K562 (cell line): ENCODE data around the gene RNFT2. TPM values are rescaled to one million over a fixed set of nuclear protein-coding genes. Genes with fewer than 3 reads are reported as not detected.
"Not testable (repeated sequence)": the region's sequence is repeated elsewhere in the genome, so short reads cannot be mapped to it uniquely, and the experiment has no call there.

Source experiments
- ATAC-seq: fragments of 200-7000 bp; cut with Tn5 transposase; 3 replicates; pipeline ENCODE4 v1.9.1; 2020; ENCODE audit warnings: moderate library complexity
- BruUV-seq: library from RNA; stranded (reverse); fragments of 400-500 nt; replicated peaks from 2 replicates; lab custom pipeline; 2021; lab: Mats Ljungman, UMichigan
- CTCF ChIA-PET: fragments of 300-600 bp; formaldehyde crosslinking; extraction: SDS; loops from one replicate; lab custom pipeline; 2021; ENCODE audit warnings: low intra/inter-chr PET ratio; lab: Yijun Ruan, JAX
- POLR2A ChIA-PET: fragments of 300-600, 350-650 bp; sonication (Branson Sonifier 250); formaldehyde crosslinking; extraction: SDS; loops from one replicate; lab custom pipeline; 2021; ENCODE audit warnings: antibody characterized with exemption, inconsistent platforms; lab: Yijun Ruan, JAX
- DNase-seq, 4 experiments: peaks; one replicate each; pipeline versions ENCODE4 v3.0.0 to v3.0.0-alpha.2; 2011 to 2018; ENCODE audit warnings: low spot score in 3 of 4, mixed read lengths in 3 of 4; ENCODE audit errors: extremely low read depth in 1 of 4
- FAIRE-seq: peaks from 2 replicates; lab custom pipeline; 2011; peaks lifted over from hg19 to GRCh38; lab: Jason Lieb, UNC
- H2AFZ ChIP-seq: 2 replicates; pipeline ENCODE4 v1.6.0; 2011; ENCODE audit warnings: low read depth, low read length, control low read depth, inconsistent platforms
- H3K27ac ChIP-seq: fragments of 200-600 bp; 3 replicates; pipeline ENCODE4 v1.8.0; 2011; ENCODE audit warnings: low read depth, mild to moderate bottlenecking, control low read depth, inconsistent platforms, low read length, moderate library complexity, mixed read lengths; ENCODE audit errors: extremely low read depth
- H3K27me3 ChIP-seq, 2 experiments: fragments of 300-600 bp in 1 of 2; 2 replicates in 1 of 2; 3 replicates in 1 of 2; pipeline versions ENCODE4 v1.6.0 to v1.8.0; 2011; ENCODE audit warnings: inconsistent platforms in 2 of 2, low read length in 2 of 2, mild to moderate bottlenecking in 1 of 2, mixed read lengths in 1 of 2, moderate library complexity in 1 of 2; ENCODE audit not compliant: control insufficient read depth in 2 of 2, insufficient read depth in 2 of 2
- H3K36me3 ChIP-seq: fragments of 300-600 bp; 3 replicates; pipeline ENCODE4 v1.8.0; 2011; ENCODE audit warnings: mild to moderate bottlenecking, low read length, inconsistent platforms; ENCODE audit not compliant: control insufficient read depth, insufficient read depth
- H3K4me1 ChIP-seq, 2 experiments: fragments of 200-600 bp in 1 of 2; replicated peaks in 1 of 2; 2 replicates in 1 of 2; 3 replicates in 1 of 2; pipeline versions ENCODE4 v1.5.1 to v1.8.0; 2011; ENCODE audit warnings: inconsistent platforms in 2 of 2, low read length in 2 of 2, mild to moderate bottlenecking in 1 of 2, mixed read lengths in 1 of 2, moderate library complexity in 1 of 2; ENCODE audit not compliant: control insufficient read depth in 2 of 2, insufficient read depth in 2 of 2
- H3K4me2 ChIP-seq: 2 replicates; pipeline ENCODE4 v1.6.1; 2011; ENCODE audit warnings: low read length, control low read depth, inconsistent platforms, mixed read lengths; ENCODE audit not compliant: insufficient read depth
- H3K4me3 ChIP-seq: fragments of 200-600 bp; sonication (generic), shearing (Covaris generic); 2 replicates; pipeline ENCODE4 v1.5.1; 2016; ENCODE audit warnings: control low read depth, inconsistent platforms
- H3K79me2 ChIP-seq: fragments of 200-600 bp; 3 replicates; pipeline ENCODE4 v1.8.0; 2011; ENCODE audit warnings: low read length, inconsistent platforms; ENCODE audit not compliant: control insufficient read depth, insufficient read depth
- H3K9ac ChIP-seq, 2 experiments: 2 replicates each; pipeline versions ENCODE4 v1.6.0 to v1.6.1; 2011; ENCODE audit warnings: low read depth in 2 of 2, low read length in 2 of 2, control low read depth in 1 of 2, inconsistent platforms in 1 of 2, mild to moderate bottlenecking in 1 of 2, mixed read lengths in 1 of 2; ENCODE audit not compliant: insufficient read depth in 1 of 2
- H3K9me1 ChIP-seq: one replicate; pipeline ENCODE4 v1.6.0; 2011; ENCODE audit warnings: inconsistent platforms, mild to moderate bottlenecking, low read length, moderate library complexity; ENCODE audit not compliant: control insufficient read depth, insufficient read depth
- H3K9me3 ChIP-seq: replicated peaks from 2 replicates; pipeline ENCODE4 v1.5.1; 2011; ENCODE audit warnings: low read depth, low read length, inconsistent platforms; ENCODE audit not compliant: control insufficient read depth, insufficient read depth
- H4K20me1 ChIP-seq: replicated peaks from 2 replicates; pipeline ENCODE4 v1.6.1; 2011; ENCODE audit warnings: low read length, inconsistent platforms, mixed read lengths; ENCODE audit not compliant: control insufficient read depth, insufficient read depth
- ZNF146 ChIP-seq: IDR thresholded peaks from one replicate; pipeline ENCODE4 v1.6.1; 2018; ENCODE audit warnings: missing compliant biosample characterization; ENCODE audit not compliant: unreplicated experiment
- WGBS: fragments of 100-300 bp; shearing (Covaris generic); methylation state at CpG from one replicate; pipeline ENCODE4 v1.1.6; 2016; ENCODE audit warnings: low coverage, mixed read lengths; ENCODE audit not compliant: insufficient coverage; ENCODE audit errors: missing lambda C conversion rate; 5-methylcytosine and 5-hydroxymethylcytosine counted together
- in situ Hi-C: fragments of 300-500 bp; cut with MboI; formaldehyde crosslinking; loops from 4 replicates; pipeline ENCODE4 v1.15.0; 2018; ENCODE audit warnings: inconsistent platforms, mixed read lengths
- intact Hi-C: fragments of 100-400 bp; cut with micrococcal nuclease; formaldehyde crosslinking; loops from 2 replicates; pipeline ENCODE4 v1.14.2; 2022
- polyA plus RNA-seq, 8 experiments: library from polyadenylated mRNA; depleted of rRNA in 4 of 8; stranded (reverse) in 5 of 8; unstranded in 3 of 8; fragments of >200 nt; fragmentation: Nextera tagmentation in 2 of 8; fragmentation: Illumina TruSeq in 1 of 8; extraction: Ambion mirVana in 2 of 8; extraction: Trizol in 1 of 8; gene quantifications; 2 replicates each; pipeline versions ENCODE4 v1.2.1 to v1.2.3, GENCODE V29; 2011 to 2014; ENCODE audit warnings: inconsistent platforms in 1 of 8, missing spikeins in 1 of 8
- total RNA-seq, 7 experiments: library from RNA; depleted of rRNA in 6 of 7; stranded (reverse); fragments of >200 nt in 6 of 7; fragmentation: Illumina TruSeq in 2 of 7; extraction: Trizol in 2 of 7; gene quantifications; 2 replicates each; pipeline versions ENCODE4 v1.2.1 to v1.2.3, GENCODE V29; 2011 to 2021; ENCODE audit warnings: low replicate concordance in 1 of 7

RNFT2 gene
- total and polyA plus RNA-seq, 9 of the 15 experiments (the other 6 are each of a cell fraction or from before 2014, with no cell fraction given) = 3.6 to 26.3 (median 9.5) TPM

GRCh38 chr12:116754097-116754496 lies 16.0 kb downstream of the RNFT2 start:
- FAIRE-seq, H3K4me2 ChIP-seq, intact Hi-C loops, in situ Hi-C loops, ATAC-seq, BruUV-seq, H3K36me3 ChIP-seq, CTCF ChIA-PET, H3K9ac ChIP-seq, H4K20me1 ChIP-seq, H3K4me3 ChIP-seq, DNase-seq, H3K9me3 ChIP-seq, H3K27ac ChIP-seq, POLR2A ChIA-PET, H3K9me1 ChIP-seq, H3K4me1 ChIP-seq, H2AFZ ChIP-seq, H3K79me2 ChIP-seq: not testable (repeated sequence)
- WGBS = 9% methylated on average over 5 of the region's 5 CpGs
- H3K27me3 ChIP-seq = peaks cover 2 to 11% of the 10 kb centered on the region in 2 experiments; a peak in 2 of 5 replicates
- peak; percentile 55 for TF ChIP-seq ZNF146 (CRISPR knock-in tag)

- POLR2A ChIA-PET, ATAC-seq, H3K4me1 ChIP-seq, CTCF ChIA-PET, in situ Hi-C loops, H3K4me2 ChIP-seq, H3K79me2 ChIP-seq, DNase-seq, intact Hi-C loops, BruUV-seq, H3K9me3 ChIP-seq, H4K20me1 ChIP-seq, H3K36me3 ChIP-seq, H3K27ac ChIP-seq, H3K9ac ChIP-seq, FAIRE-seq, H3K4me3 ChIP-seq, H2AFZ ChIP-seq, H3K9me1 ChIP-seq: not testable (repeated sequence)
- peaks cover 0 to 11% of the 10 kb centered on the region in 2 experiments; a peak in 2 of 5 replicates for H3K27me3 ChIP-seq
- 0% methylated on average over 1 of the region's 1 CpG for WGBS
Observed at GRCh38 chr12:116754783-116755182, 16.7 kb downstream of the RNFT2 start.
